Peyer's patch (tissue), 4 donors: ENCODE data around the gene ECT2.

Experiments
- CTCF ChIP-seq, 6 experiments: fragments of 450-650 bp in 4 of 6; fragments of 200-600 bp in 2 of 6; sonication (generic) in 1 of 6; IDR thresholded peaks; one replicate each; pipeline ENCODE4 v1.5.1; 2017 to 2019; ENCODE audit warnings: antibody characterized with exemption in 6 of 6, mild to moderate bottlenecking in 3 of 6, moderate library complexity in 1 of 6
- POLR2A ChIP-seq, 2 donors: fragments of 450-650 bp; IDR thresholded peaks; one replicate each; pipeline ENCODE4 v1.5.1; 2017; ENCODE audit warnings: antibody characterized with exemption in 2 of 2, mild to moderate bottlenecking in 2 of 2, moderate library complexity in 2 of 2

- TF ChIP-seq POLR2A (IDR thresholded peaks at IDR 0.05) (no peak), CTCF (IDR thresholded peaks at IDR 0.05) (no peak)
Observed at GRCh38 chr3:172853921-172854666, 103.6 kb downstream of the ECT2 start.
